ENCODE data around the gene RPS14. TPM values are rescaled to one million over a fixed set of nuclear protein-coding genes. Genes with fewer than 3 reads are reported as not detected.

Gene RPS14
- total and polyA plus RNA-seq, 2 experiments from 2014 or later, result 1,343 to 1,694 TPM

GRCh38 chr5:150394912-150395687, 54.4 kb downstream of the RPS14 start:
- H3K36me3 ChIP-seq (ENCODE audit: low read depth), result peaks cover 6% of the 10 kb centered on the region; the same call in 1 of the 2 replicates
- TF ChIP-seq EZH2phosphoT487 (IDR thresholded peaks at IDR 0.05; ENCODE audit: insufficient read depth, low read depth) (no peak), EZH2 (IDR thresholded peaks at IDR 0.05; ENCODE audit: insufficient read depth, poor library complexity, severe bottlenecking) (no peak)

DNA sequence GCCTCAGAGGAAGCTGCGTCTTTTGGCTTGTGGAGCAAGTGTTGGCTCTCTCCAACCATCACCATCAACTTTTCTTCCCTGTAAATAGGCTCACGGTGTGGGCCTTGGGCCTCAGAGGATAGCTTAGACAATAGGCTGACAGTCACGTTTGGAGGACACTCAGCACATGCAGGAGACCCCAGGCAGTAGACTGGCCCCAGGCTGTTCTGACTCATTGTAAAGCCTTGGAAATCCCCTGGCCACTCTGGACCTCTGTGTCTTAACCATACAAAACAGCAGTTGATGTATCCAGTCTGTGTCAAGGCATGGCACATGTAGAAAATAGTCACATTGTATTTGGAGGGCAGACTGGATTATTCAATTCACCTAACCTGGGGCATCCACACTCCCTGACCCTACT, 55.4 kb downstream of the RPS14 start:
- peaks cover 6% of the 10 kb centered on the region; the same call in 1 of the 2 replicates for H3K36me3 ChIP-seq (ENCODE audit: low read depth)
- DNase-seq, result peak; percentile 9
- TF ChIP-seq EZH2 (IDR thresholded peaks at IDR 0.05; ENCODE audit: insufficient read depth, poor library complexity, severe bottlenecking) (no peak), EZH2phosphoT487 (IDR thresholded peaks at IDR 0.05; ENCODE audit: insufficient read depth, low read depth) (no peak)

More at GRCh38 chr5:150394912-150395687, 54.4 kb downstream of the RPS14 start:
- WGBS, 2 experiments (ENCODE audit: low coverage in 1 of 2, low lambda C conversion rate in 2 of 2, missing lambda C conversion rate in 2 of 2), result 84 to 86% methylated on average over 13 of the region's 13 CpGs
- Histone ChIP-seq H3K27ac (no peak overlapping the region), H3K4me2 (ENCODE audit: unreplicated experiment) (no peak overlapping the region), H3K9me3 (ENCODE audit: low read depth) (no peaks in the 10 kb centered on the region), H3F3A (ENCODE audit: insufficient read depth) (no peaks in the 10 kb centered on the region), H2AFZ (no peak overlapping the region), H3K4me3 (no peak overlapping the region), H3K9me2 (ENCODE audit: insufficient read depth) (no peaks in the 10 kb centered on the region), H3K27me3 (replicated peaks; ENCODE audit: insufficient read depth) (no peaks in the 10 kb centered on the region), H4K20me1 (ENCODE audit: insufficient read depth) (no peaks in the 10 kb centered on the region), H3K9ac (no peak overlapping the region), H3K79me2 (ENCODE audit: insufficient read depth) (no peaks in the 10 kb centered on the region), H3K4me1 (ENCODE audit: insufficient read depth) (no peaks in the 10 kb centered on the region)
- in situ Hi-C loops (cut with MboI), result no loop called here
- DNase-seq, result no peak

DNA sequence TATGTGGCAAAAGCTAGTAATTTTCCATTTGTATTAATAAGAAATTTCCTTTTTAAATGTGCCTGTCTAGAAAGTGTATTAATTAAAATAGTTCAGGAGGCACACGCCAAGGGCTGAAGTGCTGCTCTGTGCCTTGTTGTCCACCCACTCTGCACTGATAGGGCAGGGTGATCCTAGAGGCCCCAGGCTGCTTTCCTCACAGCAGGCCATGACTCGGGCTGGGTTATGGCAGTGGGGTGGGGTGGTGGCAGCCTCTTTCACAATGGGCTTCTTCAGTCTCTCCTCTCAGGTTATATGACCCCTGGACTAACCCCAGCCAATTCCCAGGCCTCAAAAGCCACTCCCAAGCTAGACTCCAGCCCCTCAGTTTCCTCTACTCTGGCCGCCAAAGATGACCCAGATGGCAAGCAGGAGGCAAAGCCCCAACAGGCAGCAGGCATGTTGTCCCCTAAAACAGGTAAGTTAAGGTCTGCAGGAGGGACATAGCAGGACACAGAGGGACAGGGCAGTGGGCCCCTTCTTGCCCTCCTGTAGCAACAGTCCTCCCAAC, 56.4 kb downstream of the RPS14 start:
- TF ChIP-seq EZH2phosphoT487 (IDR thresholded peaks at IDR 0.05; ENCODE audit: insufficient read depth, low read depth) (no peak), EZH2 (IDR thresholded peaks at IDR 0.05; ENCODE audit: insufficient read depth, poor library complexity, severe bottlenecking) (no peak)
- Histone ChIP-seq H3K9me3 (ENCODE audit: low read depth) (no peaks in the 10 kb centered on the region), H3K36me3 (ENCODE audit: low read depth) (peaks cover 6% of the 10 kb centered on the region; the same call in 1 of the 2 replicates), H3K27ac (no peak overlapping the region), H3K4me3 (no peak overlapping the region), H4K20me1 (ENCODE audit: insufficient read depth) (no peaks in the 10 kb centered on the region), H3F3A (ENCODE audit: insufficient read depth) (no peaks in the 10 kb centered on the region), H3K9me2 (ENCODE audit: insufficient read depth) (no peaks in the 10 kb centered on the region), H3K27me3 (replicated peaks; ENCODE audit: insufficient read depth) (no peaks in the 10 kb centered on the region), H2AFZ (no peak overlapping the region), H3K9ac (no peak overlapping the region), H3K79me2 (ENCODE audit: insufficient read depth) (no peaks in the 10 kb centered on the region), H3K4me1 (ENCODE audit: insufficient read depth) (no peaks in the 10 kb centered on the region), H3K4me2 (ENCODE audit: unreplicated experiment) (no peak overlapping the region)
- DNase-seq, result peak; percentile 28
- in situ Hi-C loops (cut with MboI), result no loop called here
- WGBS, 2 experiments (ENCODE audit: low coverage in 1 of 2, low lambda C conversion rate in 2 of 2, missing lambda C conversion rate in 2 of 2), result 94 to 96% methylated on average over 3 of the region's 3 CpGs

More for the DNA sequence above, 55.4 kb downstream of the RPS14 start:
- no peaks in the 10 kb centered on the region for H3K4me1 ChIP-seq (ENCODE audit: insufficient read depth)
- no peaks in the 10 kb centered on the region for H4K20me1 ChIP-seq (ENCODE audit: insufficient read depth)
- H3K9ac ChIP-seq, result no peak overlapping the region
- no peaks in the 10 kb centered on the region for H3K9me3 ChIP-seq (ENCODE audit: low read depth)
- no peaks in the 10 kb centered on the region for H3K79me2 ChIP-seq (ENCODE audit: insufficient read depth)
- no peaks in the 10 kb centered on the region for H3K9me2 ChIP-seq (ENCODE audit: insufficient read depth)
- in situ Hi-C loops (cut with MboI), result no loop called here
- 94 to 100% methylated on average over 3 of the region's 3 CpGs for WGBS, 2 experiments (ENCODE audit: low coverage in 1 of 2, low lambda C conversion rate in 2 of 2, missing lambda C conversion rate in 2 of 2)
- no peak overlapping the region for H3K4me2 ChIP-seq (ENCODE audit: unreplicated experiment)
- H2AFZ ChIP-seq, result no peak overlapping the region
- H3F3A ChIP-seq (ENCODE audit: insufficient read depth), result no peaks in the 10 kb centered on the region
- no peak overlapping the region for H3K4me3 ChIP-seq
- no peaks in the 10 kb centered on the region for H3K27me3 ChIP-seq (replicated peaks; ENCODE audit: insufficient read depth)
- H3K27ac ChIP-seq, result no peak overlapping the region

- H3K4me1 ChIP-seq (ENCODE audit: insufficient read depth), result no peaks in the 10 kb centered on the region
- H2AFZ ChIP-seq, result no peak overlapping the region
- H3K9me2 ChIP-seq (ENCODE audit: insufficient read depth), result no peaks in the 10 kb centered on the region
- H3K27me3 ChIP-seq (replicated peaks; ENCODE audit: insufficient read depth), result no peaks in the 10 kb centered on the region
- WGBS, 2 experiments (ENCODE audit: low coverage in 1 of 2, low lambda C conversion rate in 2 of 2, missing lambda C conversion rate in 2 of 2), result 86 to 94% methylated on average over 6 to 7 of the region's 7 CpGs
- no peak for DNase-seq
- H3K9ac ChIP-seq, result no peak overlapping the region
- no peaks in the 10 kb centered on the region for H3K79me2 ChIP-seq (ENCODE audit: insufficient read depth)
- in situ Hi-C loops (cut with MboI), result no loop called here
- H3K36me3 ChIP-seq (ENCODE audit: low read depth), result peaks cover 6% of the 10 kb centered on the region; the same call in 1 of the 2 replicates
- TF ChIP-seq EZH2phosphoT487 (IDR thresholded peaks at IDR 0.05; ENCODE audit: insufficient read depth, low read depth), result no peak
- TF ChIP-seq EZH2 (IDR thresholded peaks at IDR 0.05; ENCODE audit: insufficient read depth, poor library complexity, severe bottlenecking), result no peak
- H4K20me1 ChIP-seq (ENCODE audit: insufficient read depth), result no peaks in the 10 kb centered on the region
- no peak overlapping the region for H3K4me2 ChIP-seq (ENCODE audit: unreplicated experiment)
- H3K27ac ChIP-seq, result no peak overlapping the region
- no peaks in the 10 kb centered on the region for H3K9me3 ChIP-seq (ENCODE audit: low read depth)
- no peaks in the 10 kb centered on the region for H3F3A ChIP-seq (ENCODE audit: insufficient read depth)
- no peak overlapping the region for H3K4me3 ChIP-seq
These were observed 56.9 kb downstream of the RPS14 start for GRCh38 chr5:150392680-150393079.

Other genes with a start within 250 kb of the RPS14 start
- gene CAMK2A, start 160.0 kb downstream of the RPS14 start, total RNA-seq (2014; rRNA removed; shearing (Covaris generic)), result 0.43 and 0.51 TPM in 2 replicates
- gene CAMK2A, start 160.0 kb downstream of the RPS14 start, polyA plus RNA-seq (2016; fragmentation: Nextera tagmentation; extraction: Ambion mirVana), result not detected in 2 replicates
- gene ARSI, start 146.8 kb downstream of the RPS14 start, total RNA-seq (2014; rRNA removed; shearing (Covaris generic)), result 4.2 and 4.3 TPM in 2 replicates
- gene ARSI, start 146.8 kb downstream of the RPS14 start, polyA plus RNA-seq (2016; fragmentation: Nextera tagmentation; extraction: Ambion mirVana), result 0.72 and 1.0 TPM in 2 replicates
- 18.0 and 22.5 TPM in 2 replicates for gene TCOF1, start 92.0 kb downstream of the RPS14 start, total RNA-seq (2014; rRNA removed; shearing (Covaris generic))
- 15.1 and 16.3 TPM in 2 replicates for gene TCOF1, start 92.0 kb downstream of the RPS14 start, polyA plus RNA-seq (2016; fragmentation: Nextera tagmentation; extraction: Ambion mirVana)
- gene CD74, start 36.8 kb downstream of the RPS14 start, total RNA-seq (2014; rRNA removed; shearing (Covaris generic)), result 0.25 TPM in 1 of 2 replicates, not detected in the other
- gene CD74, start 36.8 kb downstream of the RPS14 start, polyA plus RNA-seq (2016; fragmentation: Nextera tagmentation; extraction: Ambion mirVana), result 2.7 and 6.1 TPM in 2 replicates
- gene NDST1, start 58.4 kb upstream of the RPS14 start, total RNA-seq (2014; rRNA removed; shearing (Covaris generic)), result 129 and 159 TPM in 2 replicates
- 39.1 and 41.3 TPM in 2 replicates for gene NDST1, start 58.4 kb upstream of the RPS14 start, polyA plus RNA-seq (2016; fragmentation: Nextera tagmentation; extraction: Ambion mirVana)
- gene SYNPO, start 190.9 kb upstream of the RPS14 start, total RNA-seq (2014; rRNA removed; shearing (Covaris generic)), result 6.1 and 7.7 TPM in 2 replicates
- gene SYNPO, start 190.9 kb upstream of the RPS14 start, polyA plus RNA-seq (2016; fragmentation: Nextera tagmentation; extraction: Ambion mirVana), result 5.6 and 6.3 TPM in 2 replicates
- gene MYOZ3, start 211.5 kb upstream of the RPS14 start, total RNA-seq (2014; rRNA removed; shearing (Covaris generic)), result 0.13 and 0.32 TPM in 2 replicates
- 0.18 and 0.71 TPM in 2 replicates for gene MYOZ3, start 211.5 kb upstream of the RPS14 start, polyA plus RNA-seq (2016; fragmentation: Nextera tagmentation; extraction: Ambion mirVana)